HG03442 (cell line): ENCODE measurements around the gene DHRS7B.

Experiments used
- ATAC-seq: cut with Tn5 transposase; IDR thresholded peaks from one replicate; pipeline ENCODE4 v1.9.1; 2021; ENCODE audit warnings: mild to moderate bottlenecking, moderate library complexity; ENCODE audit not compliant: unreplicated experiment

The DHRS7B gene

DNA sequence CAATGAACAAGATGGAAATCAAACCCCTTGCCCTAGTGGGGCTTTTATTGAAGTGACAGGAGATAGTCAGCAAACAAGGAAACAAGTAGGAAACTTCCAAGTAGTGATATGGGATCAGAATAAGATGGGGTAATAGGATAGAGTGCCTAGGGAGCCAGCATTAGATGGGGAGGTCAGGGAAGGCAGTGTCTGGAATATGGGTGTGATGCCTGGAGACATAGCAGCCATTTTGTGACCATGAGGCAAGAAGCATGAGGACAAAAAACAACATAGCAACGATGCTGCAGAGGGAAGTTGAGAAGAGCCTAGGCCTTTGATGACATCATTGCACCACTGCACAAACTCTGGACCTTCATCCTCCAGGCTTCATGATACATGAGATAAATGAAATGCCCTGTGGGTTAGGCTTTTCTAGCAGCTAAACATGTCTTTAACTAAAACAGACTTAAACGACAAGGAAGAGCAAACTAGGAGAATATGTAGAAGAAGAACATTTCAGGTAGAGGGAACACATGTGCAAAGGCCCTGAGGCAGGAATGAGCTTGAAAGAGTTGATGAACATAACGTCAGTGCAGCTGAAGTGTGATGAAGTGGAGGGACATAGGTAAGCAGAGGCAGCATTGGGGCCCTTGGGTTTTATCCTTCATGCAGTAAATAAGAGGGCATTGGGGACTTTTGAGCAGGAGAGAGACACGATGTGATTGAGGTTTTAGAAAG lies 105.4 kb downstream of the DHRS7B start:
- no peak for ATAC-seq

DNA sequence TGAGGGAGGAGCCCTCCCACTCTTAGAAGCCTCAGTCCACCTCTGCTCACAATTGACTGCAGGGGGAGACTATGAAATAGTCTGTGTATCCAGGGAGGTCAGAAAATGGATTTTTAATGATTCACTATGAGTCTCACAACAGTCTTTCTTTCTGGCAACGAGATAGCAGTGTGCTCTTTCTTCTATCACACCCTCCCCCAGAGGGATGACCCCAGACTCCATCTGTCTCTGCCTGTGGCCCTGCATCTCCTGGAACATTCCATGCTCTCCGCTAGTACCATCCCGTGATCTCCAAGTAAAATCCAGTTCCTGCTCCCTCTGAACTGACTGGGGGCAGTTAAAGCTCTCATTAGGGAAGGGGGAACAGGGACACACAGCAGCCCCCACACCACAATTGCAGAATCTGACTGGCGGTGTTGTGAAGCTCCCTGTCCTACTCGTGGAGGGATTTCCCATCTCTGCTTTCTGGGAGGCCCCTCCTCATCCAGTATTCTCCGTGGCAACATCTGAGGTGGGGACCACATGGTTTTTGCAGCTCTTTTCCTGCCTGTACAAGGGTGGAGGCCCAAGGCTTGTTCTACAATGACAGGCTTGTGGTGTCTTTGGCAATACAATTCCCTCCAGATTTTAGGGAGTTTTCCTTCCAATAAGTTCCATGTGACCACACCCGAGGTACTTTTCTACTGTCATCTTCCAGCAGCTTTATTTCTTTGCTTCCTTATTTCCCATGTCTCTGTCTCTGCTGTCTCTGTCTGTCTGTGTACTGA lies 107.0 kb downstream of the DHRS7B start:
- no peak for ATAC-seq

DNA sequence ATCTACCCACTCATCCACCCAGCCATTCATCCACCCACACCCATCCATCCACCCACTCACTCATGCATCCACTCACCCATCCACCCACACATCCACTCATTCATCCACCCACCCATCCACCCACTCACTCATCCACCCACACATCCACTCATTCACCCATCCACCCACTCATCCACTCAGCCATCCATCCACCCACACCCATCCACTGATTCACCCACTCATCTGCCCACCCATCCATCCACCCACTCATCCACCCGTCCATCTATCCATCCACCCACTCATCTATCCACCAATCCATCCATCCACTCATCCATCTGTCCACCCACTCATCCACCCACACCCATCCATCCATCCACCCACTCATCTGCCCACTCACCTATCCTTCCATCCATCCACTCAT lies 109.2 kb downstream of the DHRS7B start:
- ATAC-seq = no peak

DNA sequence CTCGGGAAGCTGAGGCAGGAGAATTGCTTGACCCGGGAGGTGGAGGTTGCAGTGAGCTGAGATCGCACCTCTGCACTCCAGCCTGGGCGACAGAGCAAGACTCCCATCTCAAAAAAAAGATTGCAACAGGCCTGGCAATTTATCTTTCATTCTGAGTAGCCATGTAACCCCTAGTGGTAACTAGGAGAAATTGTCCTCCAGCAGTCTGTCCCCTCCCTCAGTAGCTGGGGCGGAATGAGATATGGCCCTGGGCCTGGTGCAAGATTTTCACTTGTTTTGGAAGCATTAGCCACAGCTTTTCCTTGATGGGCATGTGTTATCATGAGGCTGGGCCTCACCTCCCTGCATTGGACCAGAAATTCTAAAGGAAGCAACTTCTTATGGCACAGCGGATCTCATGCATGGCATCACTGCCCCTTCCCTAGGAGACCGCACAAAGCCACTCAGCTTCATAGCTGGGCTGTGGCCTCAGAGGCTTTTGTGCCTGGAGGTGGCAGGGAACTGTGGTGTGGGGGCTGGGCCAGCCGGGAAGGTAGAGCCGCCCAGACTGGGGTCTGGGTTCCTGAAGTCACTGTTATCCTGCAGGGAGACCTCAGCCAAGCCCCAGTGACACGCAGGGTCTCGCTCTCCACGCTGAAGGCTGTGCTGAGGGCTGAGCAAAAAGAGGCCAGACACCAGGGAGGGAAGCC lies 113.1 kb downstream of the DHRS7B start:
- ATAC-seq = no peak

DNA sequence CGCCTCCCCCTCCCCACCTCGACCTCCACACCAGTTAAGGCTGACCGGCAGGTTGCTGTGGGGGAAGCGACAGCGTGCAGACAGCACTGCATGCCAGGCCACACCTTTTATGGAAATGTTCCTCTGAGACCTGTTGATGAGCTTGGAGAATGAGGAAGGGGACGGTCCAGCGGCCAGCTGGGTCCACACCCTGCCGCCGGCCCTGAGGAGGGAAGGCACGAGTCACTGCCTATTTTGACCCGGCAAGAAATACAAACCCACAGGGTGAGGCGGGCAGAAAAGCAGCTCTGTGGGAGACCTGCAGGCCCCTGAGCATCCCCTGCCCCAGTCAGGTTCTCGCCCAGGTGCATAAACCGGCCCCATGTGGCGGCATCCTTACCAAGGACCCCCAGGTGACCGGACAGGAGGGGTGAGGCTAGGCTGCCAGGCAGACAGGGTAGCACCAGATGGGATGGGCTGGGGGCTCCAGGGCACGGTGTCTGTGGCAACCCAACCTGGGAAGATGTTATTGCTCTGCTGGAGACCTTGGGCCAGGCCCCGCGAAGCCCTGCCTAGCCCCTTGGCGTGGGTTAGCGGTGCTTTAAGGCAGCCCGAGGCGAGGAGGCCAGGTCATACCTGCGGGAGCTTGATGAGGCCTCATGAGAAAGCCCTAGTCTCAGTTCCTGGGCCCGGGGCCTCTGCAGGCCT lies 113.7 kb downstream of the DHRS7B start:
- ATAC-seq = no peak
